ENCODE results near the gene ALDH3B2.
"Not testable (repeated sequence)": the region's sequence is repeated elsewhere in the genome, so short reads cannot be mapped to it uniquely, and the experiment has no call there.

Gene ALDH3B2

DNA sequence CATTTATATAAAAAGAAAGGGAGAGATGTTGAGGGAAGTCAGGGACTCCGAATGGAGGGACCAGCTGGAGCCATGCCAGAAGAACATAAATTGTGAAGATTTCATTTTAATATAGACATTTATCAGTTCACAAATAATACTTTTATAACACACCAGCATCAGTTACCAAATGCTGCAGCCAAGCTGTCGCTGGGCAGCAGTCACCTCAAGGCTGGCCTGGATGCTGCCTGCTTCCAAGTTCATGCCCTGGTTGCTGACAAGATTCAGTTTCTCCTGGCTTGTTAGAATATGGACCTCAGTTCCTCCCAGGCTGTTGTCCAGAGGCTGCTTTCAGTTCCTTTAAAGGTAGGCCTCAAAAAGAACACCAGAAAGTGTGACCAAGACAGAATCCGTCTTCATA lies 30.8 kb upstream of the ALDH3B2 start:
- TF ChIP-seq, protein P1, sequence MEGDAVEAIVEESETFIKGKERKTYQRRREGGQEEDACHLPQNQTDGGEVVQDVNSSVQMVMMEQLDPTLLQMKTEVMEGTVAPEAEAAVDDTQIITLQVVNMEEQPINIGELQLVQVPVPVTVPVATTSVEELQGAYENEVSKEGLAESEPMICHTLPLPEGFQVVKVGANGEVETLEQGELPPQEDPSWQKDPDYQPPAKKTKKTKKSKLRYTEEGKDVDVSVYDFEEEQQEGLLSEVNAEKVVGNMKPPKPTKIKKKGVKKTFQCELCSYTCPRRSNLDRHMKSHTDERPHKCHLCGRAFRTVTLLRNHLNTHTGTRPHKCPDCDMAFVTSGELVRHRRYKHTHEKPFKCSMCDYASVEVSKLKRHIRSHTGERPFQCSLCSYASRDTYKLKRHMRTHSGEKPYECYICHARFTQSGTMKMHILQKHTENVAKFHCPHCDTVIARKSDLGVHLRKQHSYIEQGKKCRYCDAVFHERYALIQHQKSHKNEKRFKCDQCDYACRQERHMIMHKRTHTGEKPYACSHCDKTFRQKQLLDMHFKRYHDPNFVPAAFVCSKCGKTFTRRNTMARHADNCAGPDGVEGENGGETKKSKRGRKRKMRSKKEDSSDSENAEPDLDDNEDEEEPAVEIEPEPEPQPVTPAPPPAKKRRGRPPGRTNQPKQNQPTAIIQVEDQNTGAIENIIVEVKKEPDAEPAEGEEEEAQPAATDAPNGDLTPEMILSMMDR (IDR thresholded peaks at IDR 0.05; ENCODE audit: insufficient read depth, low read length) = no peak
- TF ChIP-seq POLR2AphosphoS5 (IDR thresholded peaks at IDR 0.05; ENCODE audit: low read depth) (no peak), SPI1 (IDR thresholded peaks at IDR 0.05; ENCODE audit: borderline replicate concordance, low read depth) (no peak), GABPA (IDR thresholded peaks at IDR 0.05; ENCODE audit: low read depth) (no peak)
- TF ChIP-seq, protein P2, sequence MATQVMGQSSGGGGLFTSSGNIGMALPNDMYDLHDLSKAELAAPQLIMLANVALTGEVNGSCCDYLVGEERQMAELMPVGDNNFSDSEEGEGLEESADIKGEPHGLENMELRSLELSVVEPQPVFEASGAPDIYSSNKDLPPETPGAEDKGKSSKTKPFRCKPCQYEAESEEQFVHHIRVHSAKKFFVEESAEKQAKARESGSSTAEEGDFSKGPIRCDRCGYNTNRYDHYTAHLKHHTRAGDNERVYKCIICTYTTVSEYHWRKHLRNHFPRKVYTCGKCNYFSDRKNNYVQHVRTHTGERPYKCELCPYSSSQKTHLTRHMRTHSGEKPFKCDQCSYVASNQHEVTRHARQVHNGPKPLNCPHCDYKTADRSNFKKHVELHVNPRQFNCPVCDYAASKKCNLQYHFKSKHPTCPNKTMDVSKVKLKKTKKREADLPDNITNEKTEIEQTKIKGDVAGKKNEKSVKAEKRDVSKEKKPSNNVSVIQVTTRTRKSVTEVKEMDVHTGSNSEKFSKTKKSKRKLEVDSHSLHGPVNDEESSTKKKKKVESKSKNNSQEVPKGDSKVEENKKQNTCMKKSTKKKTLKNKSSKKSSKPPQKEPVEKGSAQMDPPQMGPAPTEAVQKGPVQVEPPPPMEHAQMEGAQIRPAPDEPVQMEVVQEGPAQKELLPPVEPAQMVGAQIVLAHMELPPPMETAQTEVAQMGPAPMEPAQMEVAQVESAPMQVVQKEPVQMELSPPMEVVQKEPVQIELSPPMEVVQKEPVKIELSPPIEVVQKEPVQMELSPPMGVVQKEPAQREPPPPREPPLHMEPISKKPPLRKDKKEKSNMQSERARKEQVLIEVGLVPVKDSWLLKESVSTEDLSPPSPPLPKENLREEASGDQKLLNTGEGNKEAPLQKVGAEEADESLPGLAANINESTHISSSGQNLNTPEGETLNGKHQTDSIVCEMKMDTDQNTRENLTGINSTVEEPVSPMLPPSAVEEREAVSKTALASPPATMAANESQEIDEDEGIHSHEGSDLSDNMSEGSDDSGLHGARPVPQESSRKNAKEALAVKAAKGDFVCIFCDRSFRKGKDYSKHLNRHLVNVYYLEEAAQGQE (IDR thresholded peaks at IDR 0.05; ENCODE audit: insufficient replicate concordance, low read depth) = no peak
- H3K27me3 ChIP-seq (ENCODE audit: insufficient read depth, poor library complexity, severe bottlenecking) = no peaks in the 10 kb centered on the region
- no peak overlapping the region for H3K27ac ChIP-seq (replicated peaks)
- H3K4me3 ChIP-seq (replicated peaks; ENCODE audit: insufficient read depth, low read length) = no peak overlapping the region
- no peak for DNase-seq (ENCODE audit: low read depth in 1 of 2, low spot score in 1 of 2)

DNA sequence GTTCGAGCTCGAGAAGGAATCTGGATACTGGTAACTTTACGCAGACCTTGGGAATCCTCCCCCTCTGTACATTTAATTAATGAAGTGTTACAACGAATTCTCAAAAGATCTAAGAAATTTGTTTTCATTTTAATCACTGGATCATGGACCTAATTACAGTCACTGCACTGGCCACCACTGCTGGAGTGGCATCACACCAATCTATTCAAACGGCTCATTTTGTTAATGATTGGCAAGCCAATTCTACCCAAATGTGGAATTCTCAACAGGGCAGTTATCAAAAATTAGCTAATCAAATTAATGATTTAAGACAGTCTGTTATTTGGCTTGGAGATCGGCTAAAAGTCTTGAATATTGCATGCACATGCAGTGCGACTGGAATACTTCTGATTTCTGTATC lies 30.1 kb upstream of the ALDH3B2 start:
- no peaks in the 10 kb centered on the region for H3K27me3 ChIP-seq (ENCODE audit: insufficient read depth, poor library complexity, severe bottlenecking)
- no peak overlapping the region for H3K4me3 ChIP-seq (replicated peaks; ENCODE audit: insufficient read depth, low read length)
- no peak for DNase-seq (ENCODE audit: low read depth in 1 of 2, low spot score in 1 of 2)
- TF ChIP-seq SPI1 (IDR thresholded peaks at IDR 0.05; ENCODE audit: borderline replicate concordance, low read depth) (no peak), POLR2AphosphoS5 (IDR thresholded peaks at IDR 0.05; ENCODE audit: low read depth) (no peak), GABPA (IDR thresholded peaks at IDR 0.05; ENCODE audit: low read depth) (no peak)
- TF ChIP-seq, protein P1 (IDR thresholded peaks at IDR 0.05; ENCODE audit: insufficient read depth, low read length) = no peak
- TF ChIP-seq, protein P2 (IDR thresholded peaks at IDR 0.05; ENCODE audit: insufficient replicate concordance, low read depth) = no peak
- no peak overlapping the region for H3K27ac ChIP-seq (replicated peaks)

DNA sequence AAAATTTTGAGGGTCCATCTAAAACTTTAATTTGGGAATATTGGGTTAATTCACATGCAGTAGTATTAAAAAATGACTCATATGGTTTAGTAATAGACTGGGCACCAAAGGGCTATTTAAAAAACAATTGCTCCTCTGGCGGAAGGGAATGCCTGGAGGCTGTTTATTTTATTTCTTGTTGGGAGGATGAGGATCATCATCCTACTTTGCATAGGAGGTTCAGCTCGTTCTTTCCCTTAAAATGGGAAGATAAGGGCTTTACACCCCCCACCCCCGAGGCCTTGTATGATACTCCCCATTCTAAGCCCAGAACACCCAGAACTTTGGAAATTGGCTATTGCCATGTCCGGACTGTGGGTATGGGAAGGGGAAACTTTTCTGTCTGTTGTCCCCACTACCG lies 29.3 kb upstream of the ALDH3B2 start:
- DNase-seq (ENCODE audit: low read depth in 1 of 2, low spot score in 1 of 2); H3K27me3 ChIP-seq (ENCODE audit: insufficient read depth, poor library complexity, severe bottlenecking); H3K4me3 ChIP-seq (replicated peaks; ENCODE audit: insufficient read depth, low read length); H3K27ac ChIP-seq (replicated peaks): not testable (repeated sequence)

DNA sequence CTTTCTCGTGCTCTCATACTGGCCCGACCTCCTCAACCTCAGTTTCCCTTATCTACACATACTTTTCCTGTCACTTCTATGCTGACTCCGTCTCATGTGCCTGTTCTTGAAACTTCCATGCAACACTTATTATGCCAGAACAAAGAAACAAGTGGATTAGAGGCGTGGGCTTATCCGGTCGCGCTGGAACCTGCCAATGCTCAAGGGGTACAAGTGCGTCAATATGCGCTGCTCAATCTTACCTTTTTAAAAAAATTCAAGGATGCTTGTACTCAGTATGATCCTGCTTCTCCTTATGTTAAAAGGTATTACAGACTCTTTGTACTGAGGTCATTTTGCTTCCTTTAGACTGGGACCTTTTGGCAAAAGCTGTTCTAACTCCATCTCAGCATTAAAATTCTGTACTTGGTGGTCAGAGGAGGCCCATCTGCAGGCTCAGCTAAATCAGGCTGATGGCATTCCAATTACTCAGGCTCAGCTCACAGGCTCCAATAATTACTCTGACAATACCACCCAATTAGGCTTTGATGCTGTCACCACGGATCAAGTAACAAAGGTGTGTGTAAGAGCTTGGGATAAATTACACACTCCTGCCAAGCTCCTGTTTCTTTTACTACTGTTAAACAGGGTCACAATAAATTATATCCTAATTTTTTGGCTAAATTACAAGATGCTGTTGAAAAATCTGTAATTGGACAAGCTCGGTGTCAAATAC lies 26.3 kb upstream of the ALDH3B2 start:
- no peak for DNase-seq (ENCODE audit: low read depth in 1 of 2, low spot score in 1 of 2)
- TF ChIP-seq, protein P1 (IDR thresholded peaks at IDR 0.05; ENCODE audit: insufficient read depth, low read length) = no peak
- TF ChIP-seq GABPA (IDR thresholded peaks at IDR 0.05; ENCODE audit: low read depth) (no peak), POLR2AphosphoS5 (IDR thresholded peaks at IDR 0.05; ENCODE audit: low read depth) (no peak), SPI1 (IDR thresholded peaks at IDR 0.05; ENCODE audit: borderline replicate concordance, low read depth) (no peak)
- TF ChIP-seq, protein P2 (IDR thresholded peaks at IDR 0.05; ENCODE audit: insufficient replicate concordance, low read depth) = no peak
- Histone ChIP-seq H3K27me3 (ENCODE audit: insufficient read depth, poor library complexity, severe bottlenecking) (no peaks in the 10 kb centered on the region), H3K27ac (replicated peaks) (no peak overlapping the region), H3K4me3 (replicated peaks; ENCODE audit: insufficient read depth, low read length) (no peak overlapping the region)
